ENCODE results near the gene NPW. TPM values are rescaled to one million over a fixed set of nuclear protein-coding genes. Genes with fewer than 3 reads are reported as not detected.
A peak's percentile ranks its signal among the peaks of the same experiment; 100 is the strongest.

NPW gene
- total RNA-seq, 2 donors from 2014 or later, result 0.84 TPM; not detected in 1

- DNase-seq (no peak), ATAC-seq (no peak)
- intact Hi-C loops (cut with DNase I), result no loop called here
These were observed 23.5 kb downstream of the NPW start for GRCh38 chr16:2042986-2043666.

- DNase-seq (peak; percentile 77), ATAC-seq (peak in 1 of 2 donors; percentile 3)
- intact Hi-C loops (cut with DNase I), result no loop called here
These were observed 24.3 kb downstream of the NPW start for GRCh38 chr16:2043667-2044451.

GRCh38 chr16:2044541-2044940 lies 25.0 kb downstream of the NPW start:
- intact Hi-C loops (cut with DNase I), result no loop called here
- DNase-seq (peak; percentile 45), ATAC-seq (no peak)

- DNase-seq, result peak; percentile 20
- intact Hi-C loops (cut with DNase I), result no loop called here
- ATAC-seq, result no peak
These were observed 26.6 kb downstream of the NPW start for GRCh38 chr16:2045965-2046892.

GRCh38 chr16:2046893-2047329 lies 27.3 kb downstream of the NPW start:
- ATAC-seq (no peak), DNase-seq (no peak)
- intact Hi-C loops (cut with DNase I), result no loop called here

- DNase-seq (peak; percentile 98), ATAC-seq (peak; percentile 95 to 97)
- intact Hi-C loops (cut with DNase I), result no loop called here
These were observed 27.9 kb downstream of the NPW start, which contains the start of the genes NTHL1 and TSC2 for GRCh38 chr16:2047330-2048115. NTHL1 (minus strand) TSS chr16:2047834; CDS start chr16:2047823, 11 bp downstream. TSC2 (plus strand) TSS chr16:2047985; CDS start chr16:2048616, 631 bp downstream.

- DNase-seq, result no peak
- intact Hi-C loops (cut with DNase I), result no loop called here
- ATAC-seq, result peak in 1 of 2 donors; percentile 4
These were observed 28.5 kb downstream of the NPW start for GRCh38 chr16:2048116-2048543.

- DNase-seq (no peak), ATAC-seq (no peak)
- intact Hi-C loops (cut with DNase I), result loop anchor here in 1 of 2 donors (10.0 kb wide), 1 partner anchor 52 kb away; no protein-coding TSS in a partner anchor
These were observed 33.6 kb downstream of the NPW start for GRCh38 chr16:2053211-2053610.

- intact Hi-C loops (cut with DNase I), result loop anchor here in 1 of 2 donors (10.0 kb wide), 1 partner anchor 51 kb away; no protein-coding TSS in a partner anchor
- no peak for ATAC-seq
- no peak for DNase-seq
These were observed 34.3 kb downstream of the NPW start for GRCh38 chr16:2053897-2054296.

- no peak for DNase-seq
- intact Hi-C loops (cut with DNase I), result loop anchor here in 1 of 2 donors (10.0 kb wide), 1 partner anchor 50 kb away; no protein-coding TSS in a partner anchor
- no peak for ATAC-seq
These were observed 35.1 kb downstream of the NPW start for GRCh38 chr16:2054543-2055245.

GRCh38 chr16:2056077-2056476 lies 36.5 kb downstream of the NPW start:
- intact Hi-C loops (cut with DNase I), result loop anchor here in 1 of 2 donors (10.0 kb wide), 1 partner anchor 49 kb away; no protein-coding TSS in a partner anchor
- DNase-seq (no peak), ATAC-seq (peak in 1 of 2 donors; percentile 37)

GRCh38 chr16:2056681-2057407 lies 37.3 kb downstream of the NPW start:
- ATAC-seq (no peak), DNase-seq (no peak)
- intact Hi-C loops (cut with DNase I), result loop anchor here in 1 of 2 donors (10.0 kb wide), 1 partner anchor 48 kb away; no protein-coding TSS in a partner anchor

GRCh38 chr16:2057438-2057837 lies 37.9 kb downstream of the NPW start:
- intact Hi-C loops (cut with DNase I), result loop anchor here in 1 of 2 donors (10.0 kb wide), 1 partner anchor 47 kb away; no protein-coding TSS in a partner anchor
- no peak for DNase-seq
- ATAC-seq, result no peak

- intact Hi-C loops (cut with DNase I), result loop anchor here in 1 of 2 donors (10.0 kb wide), 1 partner anchor 46 kb away; no protein-coding TSS in a partner anchor
- no peak for ATAC-seq
- DNase-seq, result no peak
These were observed 38.8 kb downstream of the NPW start for GRCh38 chr16:2058420-2058819.

- DNase-seq, result no peak
- intact Hi-C loops (cut with DNase I), result loop anchor here in 1 of 2 donors (10.0 kb wide), 1 partner anchor 46 kb away; no protein-coding TSS in a partner anchor
- ATAC-seq, result no peak
These were observed 39.3 kb downstream of the NPW start for GRCh38 chr16:2058872-2059271.

- no peak for DNase-seq
- intact Hi-C loops (cut with DNase I), result no loop called here
- ATAC-seq, result no peak
These were observed 40.8 kb downstream of the NPW start for GRCh38 chr16:2060346-2060745.

GRCh38 chr16:2061023-2061422 lies 41.4 kb downstream of the NPW start:
- ATAC-seq (no peak), DNase-seq (no peak)
- intact Hi-C loops (cut with DNase I), result no loop called here
